ENCODE data around the gene RPL5.

The RPL5 gene

GRCh38 chr1:92845908-92846307, 14.1 kb downstream of the RPL5 start:
- ChIA-PET CTCF (interaction anchor here (1.2 to 1.7 kb wide), 2 partner anchors 13 to 148 kb away, joined by 4 to 6 read pairs; no protein-coding TSS in a partner anchor), POLR2A (interaction anchor here (0.7 kb wide), 1 partner anchor 10 kb away, joined by 3 read pairs; no protein-coding TSS in a partner anchor)
- no peak for TF ChIP-seq CTCF (IDR thresholded peaks at IDR 0.05; ENCODE audit: control extremely low read depth, extremely low read depth, low read depth, missing control alignments)
- DNase-seq (ENCODE audit: extremely low spot score) = no peak

GRCh38 chr1:92848201-92848600, 16.4 kb downstream of the RPL5 start:
- ChIA-PET CTCF (interaction anchor here (1.1 to 1.9 kb wide), 6 partner anchors 8 to 146 kb away, joined by 3 to 9 read pairs (median 6); no protein-coding TSS in a partner anchor), POLR2A (no interaction called here)
- DNase-seq (ENCODE audit: extremely low spot score) = no peak
- TF ChIP-seq CTCF (IDR thresholded peaks at IDR 0.05; ENCODE audit: control extremely low read depth, extremely low read depth, low read depth, missing control alignments) = no peak

GRCh38 chr1:92850019-92850418, 18.2 kb downstream of the RPL5 start:
- CTCF ChIA-PET = interaction anchor here (1.2 to 2.6 kb wide), 7 partner anchors 9 to 159 kb away, joined by 3 to 14 read pairs (median 5); partner anchors contain the start of gene RPL5
- POLR2A ChIA-PET = interaction anchor here (0.7 kb wide), 1 partner anchor 11 kb away, joined by 3 read pairs; no protein-coding TSS in a partner anchor
- DNase-seq (ENCODE audit: extremely low spot score) = no peak
- TF ChIP-seq CTCF (IDR thresholded peaks at IDR 0.05; ENCODE audit: control extremely low read depth, extremely low read depth, low read depth, missing control alignments) = no peak

- POLR2A ChIA-PET = no interaction called here
- no peak for TF ChIP-seq CTCF (IDR thresholded peaks at IDR 0.05; ENCODE audit: control extremely low read depth, extremely low read depth, low read depth, missing control alignments)
- CTCF ChIA-PET = interaction anchor here (0.8 to 1.9 kb wide), 5 partner anchors 10 to 157 kb away, joined by 3 to 6 read pairs (median 3); no protein-coding TSS in a partner anchor
- DNase-seq (ENCODE audit: extremely low spot score) = no peak
Measured at GRCh38 chr1:92851729-92852128, 19.9 kb downstream of the RPL5 start.

- ChIA-PET CTCF (interaction anchor here (1.2 to 1.8 kb wide), 6 partner anchors 47 to 148 kb away, joined by 3 to 8 read pairs (median 5); no protein-coding TSS in a partner anchor), POLR2A (no interaction called here)
- DNase-seq (ENCODE audit: extremely low spot score) = no peak
Measured at GRCh38 chr1:92853299-92853698, 21.5 kb downstream of the RPL5 start.

GRCh38 chr1:92854101-92854785, 22.4 kb downstream of the RPL5 start:
- CTCF ChIA-PET = interaction anchor here (1.2 to 1.8 kb wide), 6 partner anchors 46 to 147 kb away, joined by 3 to 8 read pairs (median 5); no protein-coding TSS in a partner anchor
- TF ChIP-seq CTCF (IDR thresholded peaks at IDR 0.05; ENCODE audit: control extremely low read depth, extremely low read depth, low read depth, missing control alignments) = no peak
- POLR2A ChIA-PET = no interaction called here
- no peak for DNase-seq (ENCODE audit: extremely low spot score)

More at GRCh38 chr1:92853299-92853698, 21.5 kb downstream of the RPL5 start:
- TF ChIP-seq CTCF (IDR thresholded peaks at IDR 0.05; ENCODE audit: control extremely low read depth, extremely low read depth, low read depth, missing control alignments) = no peak

All from GM10248 (cell line).